Measurements from ENCODE around the gene DPYD.

DPYD gene

GRCh38 chr1:97433094-97433823 is 487.6 kb downstream of the DPYD start:
- DNase-seq (ENCODE audit: low read depth): no peak

- no peak for DNase-seq (ENCODE audit: low read depth)
These were observed 493.5 kb downstream of the DPYD start for GRCh38 chr1:97427371-97427770.

- no peak for DNase-seq (ENCODE audit: low read depth)
These were observed 496.6 kb downstream of the DPYD start for GRCh38 chr1:97424209-97424608.

- DNase-seq (ENCODE audit: low read depth): no peak
These were observed 497.4 kb downstream of the DPYD start for GRCh38 chr1:97423403-97423802.

GRCh38 chr1:97417661-97418060 is 503.2 kb downstream of the DPYD start:
- DNase-seq (ENCODE audit: low read depth): no peak

GRCh38 chr1:97414682-97415312 is 506.0 kb downstream of the DPYD start:
- DNase-seq (ENCODE audit: low read depth): no peak

- no peak for DNase-seq (ENCODE audit: low read depth)
These were observed 508.1 kb downstream of the DPYD start for GRCh38 chr1:97412737-97413136.

GRCh38 chr1:97412166-97412565 is 508.7 kb downstream of the DPYD start:
- no peak for DNase-seq (ENCODE audit: low read depth)

- DNase-seq (ENCODE audit: low read depth): no peak
These were observed 524.4 kb downstream of the DPYD start for GRCh38 chr1:97396463-97396862.

GRCh38 chr1:97392701-97393100 is 528.1 kb downstream of the DPYD start:
- no peak for DNase-seq (ENCODE audit: low read depth)

- DNase-seq (ENCODE audit: low read depth): no peak
These were observed 535.1 kb downstream of the DPYD start for GRCh38 chr1:97385536-97386277.

GRCh38 chr1:97384294-97384968 is 536.4 kb downstream of the DPYD start:
- no peak for DNase-seq (ENCODE audit: low read depth)

- no peak for DNase-seq (ENCODE audit: low read depth)
These were observed 537.0 kb downstream of the DPYD start for GRCh38 chr1:97383797-97384196.

GRCh38 chr1:97382206-97382605 is 538.6 kb downstream of the DPYD start:
- no peak for DNase-seq (ENCODE audit: low read depth)

GRCh38 chr1:97379387-97380075 is 541.3 kb downstream of the DPYD start:
- DNase-seq (ENCODE audit: low read depth): no peak

GRCh38 chr1:97378596-97378995 is 542.2 kb downstream of the DPYD start:
- no peak for DNase-seq (ENCODE audit: low read depth)

GRCh38 chr1:97377432-97378034 is 543.3 kb downstream of the DPYD start:
- no peak for DNase-seq (ENCODE audit: low read depth)

- no peak for DNase-seq (ENCODE audit: low read depth)
These were observed 547.8 kb downstream of the DPYD start for GRCh38 chr1:97373000-97373399.

GRCh38 chr1:97372531-97372930 is 548.3 kb downstream of the DPYD start:
- DNase-seq (ENCODE audit: low read depth): no peak

- DNase-seq (ENCODE audit: low read depth): no peak
These were observed 552.5 kb downstream of the DPYD start for GRCh38 chr1:97368296-97368695.

- no peak for DNase-seq (ENCODE audit: low read depth)
These were observed 553.9 kb downstream of the DPYD start for GRCh38 chr1:97366984-97367383.

- no peak for DNase-seq (ENCODE audit: low read depth)
These were observed 555.8 kb downstream of the DPYD start for GRCh38 chr1:97365026-97365425.
